ENCODE data around the gene GDI2.

GRCh38 chr10:5862360-5862961, 49.2 kb upstream of the GDI2 start:
- TF ChIP-seq POLR2A (IDR thresholded peaks at IDR 0.05): no peak
- TF ChIP-seq CTCF (IDR thresholded peaks at IDR 0.05): no peak
- TF ChIP-seq POLR2AphosphoS5 (IDR thresholded peaks at IDR 0.05): no peak
